ENCODE results near the gene CISTR.

Gene CISTR

DNA sequence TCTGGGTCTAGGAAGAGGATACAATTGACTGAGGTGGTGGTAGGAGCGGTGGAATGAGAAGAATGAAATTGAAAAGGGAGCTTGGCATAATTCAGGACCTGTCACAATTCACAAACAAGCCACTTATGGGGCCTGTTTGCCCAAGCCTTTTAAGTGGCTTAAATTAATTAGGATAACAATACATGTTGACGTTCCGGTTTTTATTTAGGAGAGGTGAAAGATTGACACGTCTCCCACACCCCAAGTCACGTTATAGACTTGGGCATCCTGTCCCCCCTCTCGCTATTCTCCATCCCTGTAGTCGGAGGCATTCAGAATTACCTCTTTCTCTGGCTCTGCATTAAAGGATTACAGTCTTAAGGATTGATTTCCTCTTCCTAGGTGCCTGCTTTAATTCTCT lies 23.6 kb downstream of the CISTR start:
- TF ChIP-seq, protein P1, sequence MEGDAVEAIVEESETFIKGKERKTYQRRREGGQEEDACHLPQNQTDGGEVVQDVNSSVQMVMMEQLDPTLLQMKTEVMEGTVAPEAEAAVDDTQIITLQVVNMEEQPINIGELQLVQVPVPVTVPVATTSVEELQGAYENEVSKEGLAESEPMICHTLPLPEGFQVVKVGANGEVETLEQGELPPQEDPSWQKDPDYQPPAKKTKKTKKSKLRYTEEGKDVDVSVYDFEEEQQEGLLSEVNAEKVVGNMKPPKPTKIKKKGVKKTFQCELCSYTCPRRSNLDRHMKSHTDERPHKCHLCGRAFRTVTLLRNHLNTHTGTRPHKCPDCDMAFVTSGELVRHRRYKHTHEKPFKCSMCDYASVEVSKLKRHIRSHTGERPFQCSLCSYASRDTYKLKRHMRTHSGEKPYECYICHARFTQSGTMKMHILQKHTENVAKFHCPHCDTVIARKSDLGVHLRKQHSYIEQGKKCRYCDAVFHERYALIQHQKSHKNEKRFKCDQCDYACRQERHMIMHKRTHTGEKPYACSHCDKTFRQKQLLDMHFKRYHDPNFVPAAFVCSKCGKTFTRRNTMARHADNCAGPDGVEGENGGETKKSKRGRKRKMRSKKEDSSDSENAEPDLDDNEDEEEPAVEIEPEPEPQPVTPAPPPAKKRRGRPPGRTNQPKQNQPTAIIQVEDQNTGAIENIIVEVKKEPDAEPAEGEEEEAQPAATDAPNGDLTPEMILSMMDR (conservative IDR thresholded peaks at IDR 0.05; ENCODE audit: low read length): no peak
- H3K4me3 ChIP-seq (ENCODE audit: low read length): no peak overlapping the region
- no peak for DNase-seq (ENCODE audit: low read depth)

DNA sequence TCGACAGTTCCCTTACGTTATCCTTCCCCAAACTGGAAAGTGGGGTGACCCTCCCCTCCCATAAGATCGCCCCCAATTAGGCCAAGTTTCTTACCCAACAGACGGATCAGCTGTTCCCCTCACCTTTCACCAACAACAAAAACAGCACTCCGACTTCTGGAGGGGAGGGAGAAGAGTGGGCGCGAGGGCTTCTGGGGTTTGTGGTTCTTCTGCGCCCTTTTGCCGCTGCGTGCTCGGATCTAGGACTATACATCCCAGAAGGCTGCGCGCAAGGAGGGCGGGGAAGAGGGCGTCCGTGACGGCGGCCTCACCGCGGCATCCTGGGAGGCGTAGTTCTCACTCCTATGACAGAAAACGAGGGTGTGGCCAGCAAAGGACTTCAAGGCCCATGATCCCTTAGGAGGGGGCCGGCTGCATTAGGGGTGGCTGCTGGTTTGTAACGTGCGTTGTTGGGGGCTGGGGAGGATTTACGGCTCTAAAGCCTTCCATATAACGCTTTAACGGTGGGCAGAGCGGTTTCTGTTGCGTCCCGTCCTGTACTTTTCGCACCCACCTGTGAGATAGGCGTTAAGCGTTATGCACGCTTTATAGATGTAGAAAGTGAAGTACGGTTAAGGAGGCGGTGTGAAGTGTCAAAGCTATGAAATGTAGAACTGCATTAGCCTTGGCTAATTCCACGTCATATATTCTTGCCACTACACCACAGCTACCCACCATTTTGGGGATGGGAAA lies 24.3 kb downstream of the CISTR start, which contains the start of gene CALCOCO1:
Gene CALCOCO1, minus strand, starts transcription at position 143 of the 732 bp plus-strand sequence. CDS start 2,210 bp downstream, outside the sequence.
- peak within 1 kb of the TSS; percentile 97 for H3K4me3 ChIP-seq (ENCODE audit: low read length)
- DNase-seq (ENCODE audit: low read depth): peak; percentile 96
- TF ChIP-seq, protein P1 (conservative IDR thresholded peaks at IDR 0.05; ENCODE audit: low read length): no peak

- TF ChIP-seq, protein P1 (conservative IDR thresholded peaks at IDR 0.05; ENCODE audit: low read length): no peak
- peak; percentile 34 for DNase-seq (ENCODE audit: low read depth)
- H3K4me3 ChIP-seq (ENCODE audit: low read length): peak overlapping the region; percentile 97
These were observed 24.9 kb downstream of the CISTR start for GRCh38 chr12:53726946-53727309.

- TF ChIP-seq, protein P1 (conservative IDR thresholded peaks at IDR 0.05; ENCODE audit: low read length): no peak
- no peak for DNase-seq (ENCODE audit: low read depth)
- H3K4me3 ChIP-seq (ENCODE audit: low read length): peak overlapping the region; percentile 97
These were observed 25.4 kb downstream of the CISTR start for GRCh38 chr12:53726341-53726740.

GRCh38 chr12:53725824-53726223 lies 26.0 kb downstream of the CISTR start:
- peak; percentile 47 for DNase-seq (ENCODE audit: low read depth)
- H3K4me3 ChIP-seq (ENCODE audit: low read length): peak overlapping the region; percentile 97
- TF ChIP-seq, protein P1 (conservative IDR thresholded peaks at IDR 0.05; ENCODE audit: low read length): no peak

DNA sequence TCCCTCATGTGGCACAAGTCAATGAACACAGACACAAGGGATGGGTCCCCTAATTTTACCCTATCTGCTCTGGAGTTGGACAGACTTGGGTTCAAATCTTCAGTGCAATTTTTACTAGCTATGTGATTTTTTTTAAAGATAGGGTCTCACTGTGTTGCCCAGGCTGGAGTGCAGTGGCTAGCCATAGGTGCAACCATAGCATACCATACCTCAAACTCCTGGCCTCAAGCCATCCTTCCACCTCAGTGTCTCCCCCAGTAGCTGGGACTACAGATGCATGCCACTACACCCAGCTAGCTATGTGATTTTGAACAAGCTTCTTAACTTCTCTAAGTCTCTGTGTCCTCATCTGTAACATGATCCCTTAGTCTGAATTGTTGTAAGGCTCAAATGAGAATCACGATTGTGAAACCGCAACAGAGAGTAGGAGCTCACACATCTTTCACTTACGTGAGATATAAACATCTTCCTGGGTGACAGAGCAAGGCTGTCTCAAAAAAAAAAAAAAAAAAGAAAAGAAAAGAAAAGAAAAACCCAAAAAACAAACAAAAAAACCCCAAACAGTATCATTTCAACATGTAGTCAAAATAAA lies 29.2 kb downstream of the CISTR start:
- TF ChIP-seq, protein P1 (conservative IDR thresholded peaks at IDR 0.05; ENCODE audit: low read length): no peak
- DNase-seq (ENCODE audit: low read depth): no peak
- no peak overlapping the region for H3K4me3 ChIP-seq (ENCODE audit: low read length)

DNA sequence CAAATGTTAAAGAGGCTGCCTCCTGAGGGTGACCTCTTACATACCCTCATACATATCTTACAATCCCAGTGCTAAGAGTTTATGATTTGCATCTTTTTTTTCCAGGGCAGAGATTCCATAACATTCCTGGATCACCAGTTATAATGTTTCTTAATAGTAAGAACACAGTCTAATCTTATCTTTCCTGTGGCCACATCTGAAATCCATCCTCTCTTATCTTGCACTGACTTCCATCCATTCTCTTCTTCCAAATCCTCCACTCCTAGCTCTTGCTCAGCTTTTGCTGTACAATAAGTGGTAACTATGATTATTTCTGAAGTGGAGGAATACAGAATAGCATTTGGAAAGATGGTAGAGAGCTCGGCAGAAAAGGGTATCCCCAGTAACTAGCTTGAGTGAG lies 30.8 kb downstream of the CISTR start:
- TF ChIP-seq, protein P1 (conservative IDR thresholded peaks at IDR 0.05; ENCODE audit: low read length): no peak
- H3K4me3 ChIP-seq (ENCODE audit: low read length): no peak overlapping the region

More for the DNA sequence above, 30.8 kb downstream of the CISTR start:
- DNase-seq (ENCODE audit: low read depth): no peak
